Cerebellar cortex (tissue), 1 donor: Measurements from ENCODE around the gene PUS1.
A peak's percentile ranks its signal among the peaks of the same experiment; 100 is the strongest.
"Not testable (repeated sequence)": the region's sequence is repeated elsewhere in the genome, so short reads cannot be mapped to it uniquely, and the experiment has no call there.

Experiments
- DNase-seq: peaks from one replicate; pipeline ENCODE4 v3.0.0-alpha.2; 2015; ENCODE audit warnings: low spot score

The PUS1 gene

DNA sequence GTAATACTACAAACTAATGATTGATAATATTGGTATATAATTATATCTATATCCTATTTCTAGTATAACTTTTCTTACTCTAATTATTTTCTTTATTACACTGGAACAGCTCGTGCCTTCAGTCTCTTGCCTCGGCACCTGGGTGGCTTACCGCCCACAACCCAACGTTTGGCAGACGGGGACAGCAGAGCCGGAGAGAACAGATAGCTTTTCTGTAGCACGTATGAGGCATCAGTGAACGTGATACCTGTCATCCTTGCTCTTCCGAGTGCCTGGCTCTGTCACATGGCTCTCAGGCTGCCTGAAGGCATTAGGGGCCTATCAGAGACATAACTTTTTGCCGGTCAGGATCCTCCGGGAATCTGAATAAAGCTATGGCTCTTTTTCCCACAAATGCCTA, 5.5 kb downstream of the PUS1 start:
- no peak for DNase-seq

DNA sequence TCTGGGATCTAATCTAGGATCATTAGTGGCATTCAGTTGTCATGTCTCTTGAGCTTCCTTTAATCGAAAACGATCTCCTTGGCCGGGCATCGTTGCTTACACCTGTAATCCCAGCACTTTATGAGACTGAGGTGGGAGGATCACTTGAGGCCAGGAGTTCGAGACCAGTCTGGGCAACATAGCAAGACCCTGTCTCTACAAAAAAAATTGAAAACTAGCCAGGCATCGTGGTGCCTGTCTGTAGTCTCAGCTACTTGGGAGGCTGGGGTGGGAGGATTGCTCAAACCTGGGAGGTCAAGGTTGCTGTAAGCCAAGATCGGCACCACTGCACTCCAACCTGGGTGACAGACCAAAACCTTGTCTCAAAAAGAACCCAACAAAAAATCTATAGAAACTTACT, 9.0 kb downstream of the PUS1 start:
- DNase-seq: no peak

DNA sequence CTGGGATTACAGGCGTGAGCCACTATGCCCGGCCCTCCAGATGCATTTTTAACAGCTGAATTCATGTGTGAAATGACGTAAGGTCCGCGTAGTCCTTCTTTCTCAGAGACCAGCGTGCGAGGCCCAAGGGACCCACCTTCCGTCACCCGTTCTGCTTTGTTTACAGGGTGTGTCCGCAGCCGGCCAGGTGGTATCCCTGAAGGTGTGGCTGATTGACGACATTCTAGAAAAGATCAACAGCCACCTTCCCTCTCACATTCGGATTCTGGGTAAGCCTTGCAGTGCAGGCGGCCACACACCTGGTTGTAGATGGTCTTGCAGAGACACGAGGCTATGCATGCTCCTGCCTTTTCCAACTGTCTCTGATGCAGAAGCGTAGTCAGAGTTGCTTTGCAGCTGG, 9.9 kb downstream of the PUS1 start:
- no peak for DNase-seq

DNA sequence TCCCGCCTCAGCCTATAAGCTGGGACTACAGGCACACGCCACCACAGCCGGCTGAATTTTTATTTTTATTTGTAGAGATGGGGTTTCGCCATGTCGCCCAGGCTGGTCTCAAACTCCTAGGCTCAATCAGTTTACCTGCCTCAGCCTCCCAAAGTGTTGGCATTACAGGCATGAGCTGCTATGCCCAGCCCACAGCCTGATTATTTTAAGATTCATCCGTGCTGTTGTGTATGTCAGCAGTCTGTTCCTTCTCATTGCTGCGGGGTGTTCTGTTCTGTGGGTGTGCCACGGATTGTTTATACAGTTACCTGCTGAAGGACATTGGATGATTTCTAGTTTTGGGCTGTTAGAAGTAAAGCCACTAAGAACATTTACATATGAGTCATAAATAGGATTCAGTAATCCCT, 11.1 kb downstream of the PUS1 start:
- DNase-seq: no peak

DNA sequence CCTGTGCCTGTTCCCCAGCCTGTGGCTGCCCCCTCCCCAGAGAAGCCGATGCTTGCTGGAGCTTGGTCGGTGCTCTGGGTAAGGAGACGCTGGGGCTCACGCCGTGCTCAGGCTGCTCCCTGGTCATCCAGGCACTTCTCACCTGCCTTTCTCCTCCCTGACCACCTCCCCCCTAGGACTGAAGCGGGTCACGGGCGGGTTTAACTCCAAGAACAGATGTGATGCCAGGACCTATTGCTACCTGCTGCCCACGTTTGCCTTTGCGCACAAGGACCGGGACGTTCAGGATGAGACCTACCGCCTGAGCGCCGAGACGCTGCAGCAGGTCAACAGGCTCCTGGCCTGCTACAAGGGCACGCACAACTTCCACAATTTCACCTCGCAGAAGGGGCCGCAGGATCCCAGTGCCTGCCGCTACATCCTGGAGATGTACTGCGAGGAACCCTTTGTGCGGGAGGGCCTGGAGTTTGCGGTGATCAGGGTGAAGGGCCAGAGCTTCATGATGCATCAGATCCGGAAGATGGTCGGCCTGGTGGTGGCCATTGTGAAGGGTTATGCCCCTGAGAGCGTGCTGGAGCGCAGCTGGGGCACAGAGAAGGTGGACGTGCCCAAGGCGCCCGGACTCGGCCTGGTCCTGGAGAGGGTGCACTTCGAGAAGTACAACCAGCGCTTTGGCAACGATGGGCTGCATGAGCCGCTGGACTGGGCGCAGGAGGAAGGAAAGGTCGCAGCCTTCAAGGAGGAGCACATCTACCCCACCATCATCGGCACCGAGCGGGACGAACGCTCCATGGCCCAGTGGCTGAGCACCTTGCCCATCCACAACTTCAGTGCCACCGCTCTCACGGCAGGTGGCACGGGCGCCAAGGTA, 12.3 kb downstream of the PUS1 start:
- DNase-seq: no peak

DNA sequence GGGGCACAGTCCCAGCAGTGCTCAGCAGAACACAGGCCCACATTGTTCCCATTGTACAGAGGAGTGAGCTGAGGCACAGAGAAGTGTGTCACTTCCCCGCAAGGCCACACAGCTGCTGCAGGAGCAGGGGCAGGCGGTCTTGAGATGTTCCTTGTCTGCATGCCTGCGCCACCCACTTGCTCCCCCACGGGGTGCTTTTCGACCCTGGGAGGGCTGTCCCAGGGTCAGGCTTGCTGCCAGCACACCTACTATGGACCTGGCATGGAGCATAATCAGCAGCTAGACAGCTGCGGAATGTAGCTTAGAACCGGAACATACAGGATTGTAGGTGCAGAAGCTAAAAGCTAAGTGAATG, 12.9 kb downstream of the PUS1 start:
- DNase-seq: no peak

DNA sequence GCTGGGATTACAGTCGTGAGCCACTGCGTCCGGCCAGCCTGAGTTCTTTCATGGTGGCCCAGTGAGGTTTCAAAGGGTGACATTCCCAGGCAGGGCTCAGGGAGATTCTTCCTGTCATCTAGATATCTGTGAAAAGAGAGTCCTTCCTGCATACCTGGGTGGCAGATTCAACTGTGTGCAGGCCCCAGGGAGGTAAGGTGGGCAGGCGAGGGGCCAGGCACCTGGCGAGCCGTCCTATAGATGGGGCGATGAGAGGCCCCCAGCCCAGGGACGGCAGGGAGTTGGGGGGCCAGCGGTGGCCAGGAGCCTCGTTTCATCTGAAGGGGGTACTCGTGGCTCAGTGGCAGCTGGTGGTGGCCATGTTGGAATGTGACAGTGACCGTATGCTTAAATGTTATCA, 13.6 kb downstream of the PUS1 start:
- no peak for DNase-seq

DNA sequence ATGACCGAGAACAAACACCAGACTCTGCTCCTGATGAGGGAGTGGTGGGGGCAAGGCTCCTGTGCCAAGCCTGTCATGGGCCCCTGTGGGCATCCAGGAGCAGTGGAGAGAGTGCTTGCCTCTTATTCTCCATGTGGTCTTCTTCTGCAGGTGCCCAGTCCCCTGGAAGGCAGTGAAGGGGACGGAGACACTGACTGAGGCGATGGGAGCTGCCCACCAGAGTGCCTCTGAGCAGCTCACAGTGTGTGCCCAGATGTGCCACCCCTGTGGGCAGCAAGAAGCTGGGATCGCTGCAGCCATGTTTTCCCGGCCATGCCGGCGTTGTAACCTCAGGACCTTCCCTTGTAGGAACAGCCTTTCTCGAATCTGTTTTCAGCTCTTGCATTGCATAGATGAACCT, 14.3 kb downstream of the PUS1 start:
- DNase-seq: no peak

DNA sequence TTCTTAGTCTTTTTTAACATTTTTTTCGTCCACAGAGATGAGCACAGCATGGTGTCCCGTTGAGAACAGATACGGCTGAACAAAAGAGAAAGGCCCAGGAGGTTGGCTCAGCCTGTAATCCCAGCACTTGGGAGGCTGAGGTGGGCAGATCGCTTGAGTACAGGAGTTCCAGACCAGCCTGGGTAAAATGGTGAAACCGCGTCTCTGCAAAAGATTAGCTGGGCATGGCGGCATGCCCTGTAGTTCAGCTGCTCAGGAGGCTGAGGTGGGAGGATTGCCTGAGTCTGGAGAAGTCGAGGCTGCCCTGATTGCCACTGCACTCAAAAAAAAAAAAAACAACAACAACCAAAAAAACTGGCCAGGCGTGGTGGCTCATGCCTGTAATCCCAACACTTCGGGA, 14.8 kb downstream of the PUS1 start:
- no peak for DNase-seq

DNA sequence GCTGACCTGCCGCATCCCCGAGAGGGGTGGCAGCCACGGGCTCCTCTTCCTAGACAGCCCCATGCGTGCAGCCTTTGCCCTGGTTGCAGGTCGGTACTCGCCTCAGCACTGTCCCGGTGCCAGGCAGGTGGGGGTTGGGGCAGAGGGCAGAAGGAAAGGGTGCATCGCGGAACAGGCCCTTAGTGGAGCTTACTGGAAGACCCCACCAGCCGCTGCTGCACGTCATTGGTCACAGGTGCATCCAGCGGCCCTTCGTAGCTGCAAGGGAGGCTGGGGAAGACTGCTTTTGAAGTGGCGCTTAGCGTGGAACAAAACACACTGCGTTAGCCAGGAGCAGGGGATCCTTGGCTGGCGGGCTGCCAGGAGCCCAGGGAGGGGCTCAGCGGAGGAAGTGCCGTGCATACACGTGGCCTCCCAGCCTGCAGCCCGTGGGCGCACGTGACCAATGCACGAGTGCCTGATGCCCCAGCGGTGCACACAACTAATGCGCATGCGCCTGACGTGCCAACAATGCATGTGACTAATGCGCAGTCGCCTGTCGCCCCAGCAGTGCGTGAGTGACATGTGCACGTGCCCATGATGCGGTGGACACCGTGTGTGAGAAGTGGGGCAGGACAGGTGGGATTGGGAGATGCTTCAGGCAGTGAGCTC, 15.7 kb downstream of the PUS1 start:
- DNase-seq: no peak

DNA sequence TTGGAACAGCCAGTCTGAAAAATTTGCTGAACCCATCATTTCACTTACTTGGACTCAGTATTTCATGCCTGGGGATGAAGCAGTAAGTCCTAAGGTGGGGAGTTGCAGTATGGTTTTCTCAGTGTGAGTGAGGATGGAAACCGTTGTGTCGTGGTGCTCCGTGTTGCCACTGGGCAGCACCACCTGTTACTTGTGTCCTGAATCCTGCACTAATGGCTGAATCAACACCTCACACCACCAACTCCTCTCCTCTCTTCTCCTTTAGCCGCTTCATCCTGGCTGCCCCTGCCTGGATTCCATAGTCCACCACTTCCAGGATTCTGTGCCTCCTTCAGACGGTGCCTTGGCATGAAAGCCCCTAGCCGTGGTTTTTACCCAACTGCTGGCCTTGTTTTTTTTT, 17.7 kb downstream of the PUS1 start:
- no peak for DNase-seq

DNA sequence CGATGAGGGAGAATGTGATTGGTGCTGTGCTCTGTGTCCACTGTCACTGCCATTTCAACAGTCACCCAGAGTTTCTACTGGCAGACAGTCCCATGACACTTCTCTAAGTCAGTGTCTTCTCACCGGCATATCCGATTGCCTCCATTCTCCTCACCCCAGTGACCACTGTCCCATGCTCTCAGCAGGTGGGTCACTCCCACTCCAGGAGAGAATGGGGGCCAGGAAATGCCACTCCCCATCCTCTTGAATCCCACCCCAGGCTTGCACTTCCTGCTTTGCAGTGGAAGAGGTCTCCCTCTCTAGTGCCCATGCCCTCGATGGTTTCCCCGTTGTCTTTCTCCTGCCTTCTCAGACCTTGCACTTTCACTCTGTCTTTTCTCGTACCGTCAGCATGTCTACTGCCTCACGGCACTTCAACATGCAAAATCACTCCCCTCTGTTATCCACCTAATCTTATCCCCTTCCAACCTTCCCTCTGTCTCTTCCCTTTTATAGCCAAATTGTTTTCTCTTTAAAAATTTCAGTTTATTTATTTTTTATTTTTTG, 18.5 kb downstream of the PUS1 start:
- DNase-seq: no peak

DNA sequence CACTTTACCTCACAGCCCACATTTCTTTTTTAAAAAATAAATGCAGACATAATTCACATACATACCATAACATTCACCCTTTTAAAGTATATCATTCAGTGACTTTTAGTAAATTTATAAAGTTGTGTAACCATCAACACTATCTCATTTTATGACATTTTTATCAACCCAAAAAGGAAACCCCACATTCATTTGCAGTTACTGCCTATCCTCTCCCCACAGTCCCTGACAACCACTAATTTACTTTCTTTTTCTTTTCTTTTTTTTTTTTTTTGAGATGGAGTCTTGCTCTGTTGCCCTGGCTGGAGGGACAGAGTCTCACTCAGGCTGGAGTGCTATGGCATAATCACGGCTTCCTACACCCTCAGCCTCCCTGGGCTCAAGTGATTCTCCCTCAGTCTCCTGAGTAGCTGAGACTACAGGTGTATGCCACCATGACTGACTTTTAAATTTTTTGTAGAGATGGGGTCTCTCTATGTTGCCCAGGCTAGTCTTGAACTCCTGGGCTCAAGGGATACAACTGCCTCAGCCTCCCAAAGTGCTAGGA, 19.2 kb downstream of the PUS1 start:
- DNase-seq: no peak

DNA sequence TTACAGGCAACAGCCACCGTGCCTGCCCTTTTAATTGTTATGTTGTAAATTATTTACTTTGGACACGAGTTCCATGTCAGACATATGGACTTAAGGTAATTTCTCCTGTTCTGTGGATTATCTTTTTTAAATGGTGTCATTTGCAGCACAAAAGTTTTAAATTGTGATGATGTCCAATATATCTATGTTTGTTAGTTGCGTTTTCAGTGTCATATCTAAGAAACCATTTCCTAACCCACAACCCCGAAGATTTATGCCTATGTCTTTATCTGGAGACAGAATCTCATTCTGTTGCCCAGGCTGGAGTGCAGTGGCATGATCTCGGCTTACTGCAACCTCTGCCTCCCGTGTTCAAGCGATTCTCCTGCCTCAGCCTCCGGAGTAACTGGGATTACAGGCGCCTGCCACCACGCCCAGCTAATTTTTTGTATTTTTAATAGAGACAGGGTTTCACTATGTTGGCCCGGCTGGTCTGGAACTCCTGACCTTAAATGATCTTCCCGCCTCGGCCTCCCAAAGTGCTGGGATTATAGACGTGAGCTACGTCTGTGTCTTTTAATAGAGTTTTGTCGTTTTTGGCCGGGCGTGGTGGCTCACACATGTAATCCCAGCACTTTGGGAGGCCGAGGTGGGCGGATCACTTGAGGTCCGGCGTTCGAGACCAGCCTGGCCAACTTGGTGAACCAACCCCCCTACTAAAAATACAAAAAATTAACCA, 19.8 kb downstream of the PUS1 start:
- DNase-seq: not testable (repeated sequence)

DNA sequence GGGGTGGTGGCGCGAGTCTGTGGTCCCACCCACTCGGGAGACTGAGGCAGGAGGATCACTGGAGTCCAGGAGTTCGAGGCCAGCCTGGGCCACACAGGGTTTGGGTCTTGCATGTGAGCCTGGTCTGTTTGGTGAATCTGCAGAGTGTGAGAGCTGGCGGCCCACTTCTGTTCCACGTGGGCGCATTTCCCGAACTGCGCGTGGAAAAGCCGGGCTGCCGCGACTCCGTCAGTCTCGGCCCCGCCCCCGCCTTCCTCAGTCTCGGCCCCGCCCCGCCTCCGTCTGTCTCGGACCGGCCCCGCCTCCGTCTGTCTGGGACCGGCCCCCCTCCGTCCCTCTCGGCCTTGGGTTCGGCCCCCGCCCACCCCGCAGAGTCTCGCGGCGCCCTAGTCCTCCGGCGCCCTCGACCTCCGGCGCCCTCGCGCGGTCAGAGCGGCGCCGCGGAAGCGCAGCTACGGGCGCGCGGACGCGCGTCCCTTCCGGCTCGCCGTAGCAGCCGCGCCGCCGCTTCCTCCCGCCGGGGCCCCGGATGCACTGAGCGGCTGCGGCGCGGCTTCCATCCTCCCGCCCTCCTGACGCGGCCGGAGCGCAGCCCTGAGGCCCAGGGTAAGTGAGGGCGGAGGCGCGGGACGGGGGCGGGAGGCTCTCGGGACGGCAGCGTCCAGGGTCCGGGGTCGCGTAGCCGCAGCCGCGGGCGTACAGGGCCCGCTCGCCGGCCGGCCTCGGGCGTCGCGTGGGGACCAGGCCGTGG, 20.5 kb downstream of the PUS1 start, which contains the start of gene EP400:
EP400 (plus strand) TSS at position 512 of the 751 bp plus-strand sequence. CDS start 10,678 bp downstream, outside the sequence.
- DNase-seq: peak; percentile 84

DNA sequence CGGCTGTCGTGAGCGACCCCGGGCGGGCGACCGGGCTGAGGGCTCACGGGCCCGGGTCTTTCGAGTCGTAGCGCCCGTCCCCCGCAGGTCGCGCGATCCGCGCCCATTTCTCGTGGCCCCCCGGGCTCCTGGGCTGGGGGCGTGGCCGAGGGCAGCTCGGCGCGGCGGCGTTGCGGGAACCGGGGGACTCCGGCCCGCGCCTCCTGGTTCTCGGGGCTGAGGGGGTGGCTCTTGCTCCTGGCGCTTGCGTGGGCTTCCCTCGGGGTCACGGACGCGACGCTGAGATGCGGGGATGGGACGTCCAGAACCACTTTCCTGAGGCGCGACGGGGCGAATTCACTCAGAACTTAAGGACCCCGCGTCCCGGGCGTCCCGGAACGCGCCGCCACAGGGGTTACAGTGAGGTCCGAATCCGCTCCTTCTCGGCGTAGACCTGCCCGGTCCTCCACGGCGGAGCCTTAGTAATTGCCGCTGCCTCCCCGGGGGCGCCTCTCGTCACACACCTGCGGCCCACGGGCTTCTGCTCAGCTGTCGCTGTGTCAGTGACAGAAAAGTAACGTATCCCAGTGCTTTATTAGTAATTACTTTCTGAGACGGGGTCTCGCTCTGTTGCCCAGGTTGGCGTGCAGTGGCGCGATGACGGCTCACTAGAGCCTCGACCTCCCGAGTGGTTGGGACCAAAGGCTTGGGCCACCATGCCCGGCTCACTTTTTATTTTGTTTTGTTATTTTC, 21.3 kb downstream of the PUS1 start:
- no peak for DNase-seq

DNA sequence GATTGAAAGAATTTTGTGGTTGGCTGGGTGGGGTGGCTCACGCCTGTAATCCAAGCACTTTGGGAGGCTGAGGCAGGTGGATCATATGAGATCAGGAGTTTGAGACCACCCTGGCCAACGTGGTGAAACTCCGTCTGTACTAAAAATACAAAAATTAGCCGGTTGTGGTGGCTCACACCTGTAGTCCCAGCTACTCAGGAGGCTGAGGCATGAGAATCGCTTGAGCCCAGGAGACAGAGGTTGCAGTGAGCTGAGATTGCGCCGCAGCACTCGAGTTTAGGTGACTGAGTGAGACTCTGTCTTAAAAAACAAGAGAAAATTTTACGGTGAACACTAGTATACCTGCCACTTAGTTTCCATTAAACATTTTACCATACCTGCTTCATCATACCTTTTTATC, 24.7 kb downstream of the PUS1 start:
- DNase-seq: not testable (repeated sequence)

DNA sequence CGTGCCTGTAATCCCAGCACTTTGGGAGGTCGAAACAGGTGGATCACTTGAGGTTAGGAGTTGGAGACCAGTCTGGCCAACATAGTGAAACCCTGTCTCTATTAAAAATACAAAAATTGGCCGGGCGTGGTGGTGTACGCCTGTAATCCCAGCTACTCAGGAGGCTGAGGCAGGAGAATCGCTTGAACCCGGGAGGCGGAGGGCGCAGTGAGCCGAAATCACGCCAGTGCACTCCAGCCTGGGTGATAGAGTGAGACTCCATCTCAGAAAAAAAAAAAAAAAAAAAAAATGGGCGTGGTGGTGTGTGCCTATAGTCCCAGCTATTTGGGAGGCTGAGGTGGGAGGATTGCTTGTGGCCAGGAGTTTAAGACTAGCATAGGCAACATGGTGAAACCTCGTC, 25.4 kb downstream of the PUS1 start:
- not testable (repeated sequence) for DNase-seq

DNA sequence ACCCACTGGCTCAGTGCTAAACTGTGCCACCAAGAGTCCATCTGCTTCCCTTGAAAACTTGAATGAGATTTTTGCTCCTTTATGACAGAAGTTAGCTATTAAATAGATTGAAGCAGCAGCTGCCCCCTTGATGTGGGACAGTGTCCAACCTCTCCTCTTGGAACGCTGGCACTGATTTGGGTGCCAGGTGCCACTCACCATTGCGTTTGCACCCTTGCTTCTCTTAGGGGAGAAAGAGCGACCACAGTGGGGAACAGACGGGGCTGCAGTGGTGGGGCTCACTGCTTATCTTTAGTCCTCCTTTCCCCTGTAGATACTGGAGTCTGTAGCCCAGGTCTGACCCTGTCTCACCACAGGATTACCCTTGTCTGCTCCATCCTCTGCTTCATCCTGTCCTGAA, 30.0 kb downstream of the PUS1 start:
- DNase-seq: peak; percentile 24

DNA sequence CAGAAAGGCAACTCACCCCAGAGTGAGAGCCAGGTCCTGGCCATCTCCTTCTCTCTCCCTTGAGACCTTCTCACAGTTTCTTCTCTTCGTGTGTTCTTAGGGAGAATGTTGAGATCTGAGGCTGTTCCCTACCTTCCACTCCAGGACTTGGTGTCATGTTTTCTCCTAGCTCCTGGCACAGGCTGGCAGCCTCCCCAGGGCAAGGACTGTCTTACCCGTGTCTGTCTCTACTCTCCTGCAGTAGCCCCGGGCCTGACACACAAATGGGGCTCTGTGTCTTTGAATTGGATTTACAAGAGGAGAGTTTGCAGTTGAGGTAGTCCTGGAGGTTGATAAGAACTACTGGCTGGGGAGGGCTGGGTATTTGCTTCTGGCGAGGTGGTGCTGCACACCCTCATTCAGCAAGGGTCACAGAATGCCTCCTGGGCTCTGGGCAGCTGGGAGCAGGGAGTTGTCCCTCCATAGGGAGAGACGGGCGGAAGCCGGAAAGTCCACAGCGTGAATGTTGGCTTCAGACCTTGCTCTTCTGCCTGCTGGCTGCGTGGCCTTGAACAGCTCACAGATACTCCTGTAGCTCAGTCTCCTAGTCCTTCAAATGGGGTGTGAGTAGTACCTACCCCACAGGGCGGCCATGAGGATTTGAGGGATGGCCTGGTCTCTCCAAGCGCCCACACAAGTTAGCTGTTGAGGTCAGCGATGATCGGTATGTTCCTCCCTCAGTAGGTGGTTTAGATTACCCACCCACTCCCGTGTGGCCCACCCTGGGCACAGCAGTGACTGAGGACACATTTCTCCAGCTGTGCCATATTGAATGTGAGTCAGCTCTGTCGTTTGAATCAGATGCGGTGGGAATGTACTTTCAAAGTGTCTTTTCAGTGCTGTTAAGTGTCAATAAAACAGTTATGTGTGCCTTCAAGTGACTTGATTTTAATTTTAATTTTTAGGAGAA, 30.8 kb downstream of the PUS1 start:
- peak; percentile 28 for DNase-seq
